ENCODE results near the gene GRIK2.

Gene GRIK2

GRCh38 chr6:101703311-101703710 is 309.8 kb downstream of the GRIK2 start:
- no peak overlapping the region for H3K4me3 ChIP-seq (ENCODE audit: low read depth, low read length)
- H3K9ac ChIP-seq (ENCODE audit: low read depth, low read length): no peak overlapping the region
- peaks cover 12% of the 10 kb centered on the region for H3K4me1 ChIP-seq (ENCODE audit: control insufficient read depth, insufficient read depth, low read length)
- no peaks in the 10 kb centered on the region for H3K36me3 ChIP-seq (ENCODE audit: control insufficient read depth, insufficient read depth, low read length)
- H3K9me3 ChIP-seq (ENCODE audit: control insufficient read depth, insufficient read depth, low read length): no peaks in the 10 kb centered on the region
- no peaks in the 10 kb centered on the region for H3K27me3 ChIP-seq (ENCODE audit: control insufficient read depth, insufficient read depth, low read length)
- no peak overlapping the region for H3K27ac ChIP-seq (ENCODE audit: low read depth, low read length)

DNA sequence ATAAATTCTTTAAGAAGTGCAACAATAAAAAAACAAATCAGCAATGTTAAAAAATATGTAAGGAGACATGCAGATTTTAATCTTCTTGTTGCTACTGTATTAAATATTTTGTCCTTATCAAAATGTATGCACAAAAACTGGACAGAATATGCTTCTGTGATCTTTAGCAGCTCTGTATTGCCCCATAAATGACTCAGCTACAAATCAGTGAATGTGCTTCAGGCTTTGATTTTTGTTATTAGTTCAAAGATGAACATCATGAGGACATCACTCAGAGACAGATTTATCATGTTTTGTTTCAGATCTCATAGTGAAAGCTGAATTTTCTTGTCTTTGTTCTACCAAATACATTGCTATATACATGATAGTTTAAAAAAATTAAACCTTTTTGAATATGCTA is 312.4 kb downstream of the GRIK2 start:
- no peak overlapping the region for H3K4me3 ChIP-seq (ENCODE audit: low read depth, low read length)
- no peaks in the 10 kb centered on the region for H3K36me3 ChIP-seq (ENCODE audit: control insufficient read depth, insufficient read depth, low read length)
- no peak overlapping the region for H3K27ac ChIP-seq (ENCODE audit: low read depth, low read length)
- H3K4me1 ChIP-seq (ENCODE audit: control insufficient read depth, insufficient read depth, low read length): peaks cover 18% of the 10 kb centered on the region
- no peaks in the 10 kb centered on the region for H3K9me3 ChIP-seq (ENCODE audit: control insufficient read depth, insufficient read depth, low read length)
- H3K27me3 ChIP-seq (ENCODE audit: control insufficient read depth, insufficient read depth, low read length): no peaks in the 10 kb centered on the region
- no peak overlapping the region for H3K9ac ChIP-seq (ENCODE audit: low read depth, low read length)

DNA sequence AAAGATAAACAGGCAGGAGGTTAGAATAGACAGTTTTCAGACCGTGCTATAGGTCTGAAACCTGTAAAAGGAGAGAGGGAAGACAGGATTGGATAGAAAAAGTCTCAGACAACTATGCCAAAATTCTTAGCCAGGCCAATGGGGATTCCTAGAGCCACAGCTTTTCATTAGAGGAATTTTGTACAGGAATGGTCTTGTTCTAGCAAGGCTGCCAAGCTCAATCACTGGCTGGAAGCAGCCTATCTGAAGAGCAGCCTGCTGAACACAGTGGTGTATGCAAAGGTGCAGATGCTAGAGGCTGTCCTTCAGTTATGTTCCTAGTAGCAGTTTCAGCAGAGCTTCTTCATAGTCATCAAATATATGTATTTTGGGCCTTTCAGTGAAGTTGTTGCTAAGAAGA is 313.1 kb downstream of the GRIK2 start:
- Histone ChIP-seq H3K36me3 (ENCODE audit: control insufficient read depth, insufficient read depth, low read length) (no peaks in the 10 kb centered on the region), H3K27me3 (ENCODE audit: control insufficient read depth, insufficient read depth, low read length) (no peaks in the 10 kb centered on the region), H3K4me1 (ENCODE audit: control insufficient read depth, insufficient read depth, low read length) (peaks cover 15% of the 10 kb centered on the region; the same call in 1 of the 2 replicates), H3K4me3 (ENCODE audit: low read depth, low read length) (no peak overlapping the region), H3K27ac (ENCODE audit: low read depth, low read length) (no peak overlapping the region), H3K9ac (ENCODE audit: low read depth, low read length) (no peak overlapping the region), H3K9me3 (ENCODE audit: control insufficient read depth, insufficient read depth, low read length) (no peaks in the 10 kb centered on the region)

- Histone ChIP-seq H3K9ac (ENCODE audit: low read depth, low read length) (no peak overlapping the region), H3K36me3 (ENCODE audit: control insufficient read depth, insufficient read depth, low read length) (no peaks in the 10 kb centered on the region)
Measured at GRCh38 chr6:101711518-101711917, 318.0 kb downstream of the GRIK2 start.

DNA sequence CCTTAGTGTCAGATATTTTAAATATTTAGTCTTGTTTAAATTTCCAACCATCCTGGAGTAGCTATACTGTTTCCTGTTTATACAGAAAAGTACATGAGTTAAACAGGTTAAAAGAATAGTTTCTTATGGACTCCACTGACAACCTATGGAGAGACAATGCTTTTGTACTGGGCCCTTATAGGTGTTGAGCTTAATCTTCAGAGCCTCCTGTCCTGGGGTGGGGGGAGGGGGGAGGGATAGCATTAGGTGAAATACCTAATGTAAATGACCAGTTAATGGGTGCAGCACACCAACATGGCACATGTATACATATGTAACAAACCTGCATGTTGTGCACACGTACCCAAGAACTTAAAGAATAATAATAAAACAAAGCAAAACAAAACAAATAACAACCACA is 322.9 kb downstream of the GRIK2 start:
- H3K27me3 ChIP-seq (ENCODE audit: control insufficient read depth, insufficient read depth, low read length): no peaks in the 10 kb centered on the region
- H3K4me1 ChIP-seq (ENCODE audit: control insufficient read depth, insufficient read depth, low read length): peaks cover 70% of the 10 kb centered on the region
- no peaks in the 10 kb centered on the region for H3K36me3 ChIP-seq (ENCODE audit: control insufficient read depth, insufficient read depth, low read length)
- H3K9me3 ChIP-seq (ENCODE audit: control insufficient read depth, insufficient read depth, low read length): no peaks in the 10 kb centered on the region
- no peak overlapping the region for H3K9ac ChIP-seq (ENCODE audit: low read depth, low read length)
- peak overlapping the region; percentile 20 for H3K4me3 ChIP-seq (ENCODE audit: low read depth, low read length)
- H3K27ac ChIP-seq (ENCODE audit: low read depth, low read length): peak overlapping the region; percentile 88

More at GRCh38 chr6:101711518-101711917, 318.0 kb downstream of the GRIK2 start:
- Histone ChIP-seq H3K27ac (ENCODE audit: low read depth, low read length) (no peak overlapping the region), H3K4me3 (ENCODE audit: low read depth, low read length) (no peak overlapping the region), H3K27me3 (ENCODE audit: control insufficient read depth, insufficient read depth, low read length) (no peaks in the 10 kb centered on the region), H3K9me3 (ENCODE audit: control insufficient read depth, insufficient read depth, low read length) (no peaks in the 10 kb centered on the region), H3K4me1 (ENCODE audit: control insufficient read depth, insufficient read depth, low read length) (peaks cover 52% of the 10 kb centered on the region)

DNA sequence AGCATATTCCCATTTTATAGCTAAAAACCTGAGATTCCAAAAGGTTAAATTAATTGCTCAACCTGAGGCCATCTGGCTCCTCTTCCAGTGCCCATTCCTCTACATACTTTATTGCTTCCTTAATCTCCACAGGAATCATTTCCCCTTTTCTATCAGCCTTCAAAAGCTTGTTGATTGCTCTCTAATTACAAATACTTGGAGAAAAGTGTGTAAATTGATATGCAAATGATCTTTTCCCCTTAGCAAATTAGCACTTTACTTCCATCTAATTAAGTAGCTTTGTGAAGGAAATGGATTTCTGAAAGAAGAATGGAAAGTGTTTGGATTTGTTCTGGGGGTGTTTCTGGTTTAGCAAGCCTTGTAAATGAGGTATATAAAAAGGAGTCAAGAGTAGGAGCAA is 323.3 kb downstream of the GRIK2 start:
- Histone ChIP-seq H3K4me3 (ENCODE audit: low read depth, low read length) (peak overlapping the region; percentile 41), H3K36me3 (ENCODE audit: control insufficient read depth, insufficient read depth, low read length) (no peaks in the 10 kb centered on the region), H3K9ac (ENCODE audit: low read depth, low read length) (no peak overlapping the region; the same call in 1 of the 2 replicates), H3K27ac (ENCODE audit: low read depth, low read length) (peak overlapping the region; percentile 88), H3K4me1 (ENCODE audit: control insufficient read depth, insufficient read depth, low read length) (peaks cover 67% of the 10 kb centered on the region), H3K9me3 (ENCODE audit: control insufficient read depth, insufficient read depth, low read length) (no peaks in the 10 kb centered on the region), H3K27me3 (ENCODE audit: control insufficient read depth, insufficient read depth, low read length) (no peaks in the 10 kb centered on the region)

GRCh38 chr6:101719521-101719920 is 326.0 kb downstream of the GRIK2 start:
- Histone ChIP-seq H3K4me3 (ENCODE audit: low read depth, low read length) (no peak overlapping the region), H3K9me3 (ENCODE audit: control insufficient read depth, insufficient read depth, low read length) (no peaks in the 10 kb centered on the region), H3K36me3 (ENCODE audit: control insufficient read depth, insufficient read depth, low read length) (no peaks in the 10 kb centered on the region), H3K4me1 (ENCODE audit: control insufficient read depth, insufficient read depth, low read length) (peaks cover 52% of the 10 kb centered on the region), H3K27ac (ENCODE audit: low read depth, low read length) (no peak overlapping the region), H3K9ac (ENCODE audit: low read depth, low read length) (no peak overlapping the region), H3K27me3 (ENCODE audit: control insufficient read depth, insufficient read depth, low read length) (no peaks in the 10 kb centered on the region)

GRCh38 chr6:101722471-101722870 is 329.0 kb downstream of the GRIK2 start:
- Histone ChIP-seq H3K9me3 (ENCODE audit: control insufficient read depth, insufficient read depth, low read length) (no peaks in the 10 kb centered on the region), H3K9ac (ENCODE audit: low read depth, low read length) (no peak overlapping the region), H3K4me1 (ENCODE audit: control insufficient read depth, insufficient read depth, low read length) (peaks cover 26% of the 10 kb centered on the region), H3K4me3 (ENCODE audit: low read depth, low read length) (no peak overlapping the region), H3K27ac (ENCODE audit: low read depth, low read length) (no peak overlapping the region), H3K27me3 (ENCODE audit: control insufficient read depth, insufficient read depth, low read length) (no peaks in the 10 kb centered on the region), H3K36me3 (ENCODE audit: control insufficient read depth, insufficient read depth, low read length) (no peaks in the 10 kb centered on the region)

DNA sequence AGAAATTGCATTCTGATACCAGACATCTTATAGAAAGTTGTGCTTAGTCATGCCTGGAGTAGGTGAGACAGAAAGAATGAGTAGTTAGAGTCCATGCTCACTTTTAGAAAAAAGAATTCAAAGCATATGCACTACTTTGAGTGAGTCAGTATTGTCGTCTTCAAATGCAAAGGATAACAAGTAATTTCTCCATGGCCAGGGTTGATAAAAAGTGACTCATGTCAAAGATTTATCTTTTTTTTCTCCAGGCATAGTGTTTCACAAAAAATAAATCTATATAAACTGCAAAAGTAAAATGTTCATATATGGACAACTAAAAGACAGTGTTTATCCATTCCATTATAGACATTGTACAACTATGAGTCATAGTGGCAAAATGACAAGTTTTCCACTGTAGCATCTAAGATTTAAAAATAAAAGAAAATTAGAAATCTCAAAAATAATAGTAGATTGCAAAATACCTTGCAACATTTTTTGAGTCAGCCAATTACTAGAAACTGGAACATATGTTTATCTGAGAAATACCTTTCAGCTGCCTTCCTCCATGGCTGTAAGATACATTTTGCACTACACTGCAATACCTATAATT is 329.6 kb downstream of the GRIK2 start:
- H3K27me3 ChIP-seq (ENCODE audit: control insufficient read depth, insufficient read depth, low read length): no peaks in the 10 kb centered on the region
- no peak overlapping the region for H3K4me3 ChIP-seq (ENCODE audit: low read depth, low read length)
- no peaks in the 10 kb centered on the region for H3K9me3 ChIP-seq (ENCODE audit: control insufficient read depth, insufficient read depth, low read length)
- no peak overlapping the region for H3K9ac ChIP-seq (ENCODE audit: low read depth, low read length)
- no peak overlapping the region for H3K27ac ChIP-seq (ENCODE audit: low read depth, low read length)
- no peaks in the 10 kb centered on the region for H3K36me3 ChIP-seq (ENCODE audit: control insufficient read depth, insufficient read depth, low read length)
- H3K4me1 ChIP-seq (ENCODE audit: control insufficient read depth, insufficient read depth, low read length): peaks cover 19% of the 10 kb centered on the region

DNA sequence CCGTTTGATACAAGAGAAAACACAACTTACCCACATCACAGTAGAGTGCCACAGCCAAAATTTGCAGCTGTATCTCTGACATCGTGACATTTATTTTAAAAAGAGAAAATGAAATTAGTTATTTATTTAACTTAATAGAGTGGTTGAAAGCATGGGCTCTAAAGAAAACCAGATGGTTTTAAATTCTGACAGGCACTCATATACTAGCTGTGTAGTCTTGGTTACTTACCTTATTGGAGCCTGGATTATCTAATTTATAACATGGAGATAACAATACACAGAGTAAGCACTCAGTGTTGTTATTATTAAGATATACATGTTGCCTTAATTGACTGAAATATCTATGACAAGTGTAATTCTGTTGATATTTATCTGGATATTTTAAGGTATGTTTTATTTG is 334.9 kb downstream of the GRIK2 start:
- H3K36me3 ChIP-seq (ENCODE audit: control insufficient read depth, insufficient read depth, low read length): no peaks in the 10 kb centered on the region
- no peaks in the 10 kb centered on the region for H3K27me3 ChIP-seq (ENCODE audit: control insufficient read depth, insufficient read depth, low read length)
- no peaks in the 10 kb centered on the region for H3K9me3 ChIP-seq (ENCODE audit: control insufficient read depth, insufficient read depth, low read length)
- no peak overlapping the region for H3K27ac ChIP-seq (ENCODE audit: low read depth, low read length)
- no peak overlapping the region for H3K4me3 ChIP-seq (ENCODE audit: low read depth, low read length)
- H3K9ac ChIP-seq (ENCODE audit: low read depth, low read length): no peak overlapping the region
- H3K4me1 ChIP-seq (ENCODE audit: control insufficient read depth, insufficient read depth, low read length): peaks cover 17% of the 10 kb centered on the region

GRCh38 chr6:101728956-101729355 is 335.4 kb downstream of the GRIK2 start:
- no peak overlapping the region for H3K27ac ChIP-seq (ENCODE audit: low read depth, low read length)
- H3K4me1 ChIP-seq (ENCODE audit: control insufficient read depth, insufficient read depth, low read length): peaks cover 17% of the 10 kb centered on the region
- no peaks in the 10 kb centered on the region for H3K9me3 ChIP-seq (ENCODE audit: control insufficient read depth, insufficient read depth, low read length)
- H3K36me3 ChIP-seq (ENCODE audit: control insufficient read depth, insufficient read depth, low read length): no peaks in the 10 kb centered on the region
- H3K9ac ChIP-seq (ENCODE audit: low read depth, low read length): no peak overlapping the region
- no peak overlapping the region for H3K4me3 ChIP-seq (ENCODE audit: low read depth, low read length)
- no peaks in the 10 kb centered on the region for H3K27me3 ChIP-seq (ENCODE audit: control insufficient read depth, insufficient read depth, low read length)

Data from HUES48 (cell line).